ENCODE data around the gene DCDC1. TPM values are rescaled to one million over a fixed set of nuclear protein-coding genes. Genes with fewer than 3 reads are reported as not detected.

Gene DCDC1
- polyA plus RNA-seq, 2 donors, result 0.02 TPM; not detected in 1

Other genes starting within 250 kb of the DCDC1 start
- gene DNAJC24, start 121 bp upstream of the DCDC1 start, polyA plus RNA-seq, result 1 to 10 TPM; 2.3 to 4.9 TPM
- 10 to 100 TPM; 16.2 to 16.3 TPM for gene IMMP1L, start 139.9 kb upstream of the DCDC1 start, polyA plus RNA-seq
- gene ELP4, start 140.0 kb upstream of the DCDC1 start, polyA plus RNA-seq, result 10 to 100 TPM in 1 of 2 donors, 1 to 10 TPM in 1; 8.8 to 15.5 TPM